ENCODE results near the gene NCR1.

- TF ChIP-seq, protein P1, sequence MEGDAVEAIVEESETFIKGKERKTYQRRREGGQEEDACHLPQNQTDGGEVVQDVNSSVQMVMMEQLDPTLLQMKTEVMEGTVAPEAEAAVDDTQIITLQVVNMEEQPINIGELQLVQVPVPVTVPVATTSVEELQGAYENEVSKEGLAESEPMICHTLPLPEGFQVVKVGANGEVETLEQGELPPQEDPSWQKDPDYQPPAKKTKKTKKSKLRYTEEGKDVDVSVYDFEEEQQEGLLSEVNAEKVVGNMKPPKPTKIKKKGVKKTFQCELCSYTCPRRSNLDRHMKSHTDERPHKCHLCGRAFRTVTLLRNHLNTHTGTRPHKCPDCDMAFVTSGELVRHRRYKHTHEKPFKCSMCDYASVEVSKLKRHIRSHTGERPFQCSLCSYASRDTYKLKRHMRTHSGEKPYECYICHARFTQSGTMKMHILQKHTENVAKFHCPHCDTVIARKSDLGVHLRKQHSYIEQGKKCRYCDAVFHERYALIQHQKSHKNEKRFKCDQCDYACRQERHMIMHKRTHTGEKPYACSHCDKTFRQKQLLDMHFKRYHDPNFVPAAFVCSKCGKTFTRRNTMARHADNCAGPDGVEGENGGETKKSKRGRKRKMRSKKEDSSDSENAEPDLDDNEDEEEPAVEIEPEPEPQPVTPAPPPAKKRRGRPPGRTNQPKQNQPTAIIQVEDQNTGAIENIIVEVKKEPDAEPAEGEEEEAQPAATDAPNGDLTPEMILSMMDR (IDR thresholded peaks at IDR 0.05), result no peak
- no peak for TF ChIP-seq POLR2A (IDR thresholded peaks at IDR 0.05)
Observed at GRCh38 chr19:54888239-54888638, 17.7 kb upstream of the NCR1 start.

Data from lower leg skin (tissue), 3 donors.